NCI-H1930 (cell line): ENCODE data around the gene AFF1.
"Not testable (repeated sequence)": the region's sequence is repeated elsewhere in the genome, so short reads cannot be mapped to it uniquely, and the experiment has no call there.

Source experiments
- DNase-seq, 2 experiments: peaks; one replicate each; lab custom pipeline; 2025; lab: John Stamatoyannopoulos, UW

The AFF1 gene

GRCh38 chr4:87055311-87055710 lies 120.5 kb downstream of the AFF1 start:
- no peak for DNase-seq

- DNase-seq: no peak
Observed at GRCh38 chr4:87056881-87057280, 122.1 kb downstream of the AFF1 start.

GRCh38 chr4:87057835-87058355 lies 123.1 kb downstream of the AFF1 start:
- DNase-seq: no peak

- no peak for DNase-seq
Observed at GRCh38 chr4:87058356-87059073, 123.7 kb downstream of the AFF1 start.

GRCh38 chr4:87060957-87061356 lies 126.1 kb downstream of the AFF1 start:
- DNase-seq: no peak

GRCh38 chr4:87065021-87065420 lies 130.2 kb downstream of the AFF1 start:
- no peak for DNase-seq

- no peak for DNase-seq
Observed at GRCh38 chr4:87066403-87067123, 131.8 kb downstream of the AFF1 start.

GRCh38 chr4:87067124-87067885 lies 132.5 kb downstream of the AFF1 start:
- no peak for DNase-seq

GRCh38 chr4:87068583-87069021 lies 133.8 kb downstream of the AFF1 start:
- no peak for DNase-seq

- DNase-seq: no peak
Observed at GRCh38 chr4:87069037-87069742, 134.4 kb downstream of the AFF1 start.

GRCh38 chr4:87071401-87071800 lies 136.6 kb downstream of the AFF1 start:
- DNase-seq: no peak

GRCh38 chr4:87072545-87072944 lies 137.7 kb downstream of the AFF1 start:
- DNase-seq: not testable (repeated sequence)

- DNase-seq: peak in 1 of 2 experiments; percentile 2
Observed at GRCh38 chr4:87073199-87074120, 138.6 kb downstream of the AFF1 start.

GRCh38 chr4:87074121-87074488 lies 139.3 kb downstream of the AFF1 start:
- no peak for DNase-seq

- no peak for DNase-seq
Observed at GRCh38 chr4:87075876-87076275, 141.1 kb downstream of the AFF1 start.

- DNase-seq: no peak
Observed at GRCh38 chr4:87076690-87077358, 142.0 kb downstream of the AFF1 start.

- DNase-seq: no peak
Observed at GRCh38 chr4:87077914-87078585, 143.2 kb downstream of the AFF1 start.

GRCh38 chr4:87078987-87079486 lies 144.2 kb downstream of the AFF1 start:
- no peak for DNase-seq

GRCh38 chr4:87079967-87080366 lies 145.2 kb downstream of the AFF1 start:
- no peak for DNase-seq
